KG1 (cell line): ENCODE data around the gene CADM4.
A peak's percentile ranks its signal among the peaks of the same experiment; 100 is the strongest.
"Not testable (repeated sequence)": the region's sequence is repeated elsewhere in the genome, so short reads cannot be mapped to it uniquely, and the experiment has no call there.

Experiments used
- DNase-seq: peaks from one replicate; lab custom pipeline; 2025; lab: John Stamatoyannopoulos, UW

CADM4 gene

DNA sequence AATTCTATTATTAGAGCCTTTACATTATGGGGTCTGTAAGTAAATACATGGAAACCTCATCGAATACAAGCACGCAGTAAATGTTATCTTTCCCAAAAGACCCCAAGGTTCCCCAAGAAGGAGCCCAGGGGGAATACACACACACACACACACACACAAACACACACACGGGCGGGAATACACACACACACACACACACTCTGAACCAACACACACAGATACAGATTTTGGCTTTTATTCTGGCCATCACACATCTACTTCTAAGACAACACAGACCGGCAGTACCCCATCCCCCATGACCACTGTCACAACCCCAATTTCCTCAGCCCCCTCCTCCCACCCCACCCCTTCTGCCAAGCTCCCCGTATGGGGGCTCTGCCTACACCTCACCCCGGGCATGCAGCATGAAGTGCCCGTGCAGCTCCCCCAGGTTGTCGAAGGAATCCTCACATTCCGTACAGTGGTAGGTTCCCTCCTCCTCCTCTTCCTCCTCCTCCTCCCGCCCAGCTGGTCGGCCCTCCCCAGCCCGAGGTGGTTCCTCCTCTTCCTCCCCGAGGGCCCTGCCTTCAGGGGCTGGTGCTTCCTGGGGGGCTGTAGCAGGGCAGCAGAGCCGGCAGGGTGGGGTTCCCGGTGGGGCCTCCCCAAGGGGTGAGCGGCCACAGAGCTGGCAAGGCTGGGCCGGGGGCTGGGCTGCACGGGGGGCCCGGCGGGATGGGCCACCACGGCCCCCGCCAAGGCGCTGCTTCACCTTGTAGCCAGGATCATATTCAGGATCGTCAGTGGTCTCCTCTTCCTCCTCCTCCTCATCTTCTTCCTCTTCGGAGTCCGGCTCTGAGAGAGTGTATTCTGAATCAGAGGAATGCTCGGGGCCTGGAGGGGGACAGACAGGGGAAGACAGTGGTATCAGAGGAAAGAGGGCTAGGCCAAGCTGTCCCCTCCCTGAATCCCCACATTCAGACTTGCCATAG is 32.1 kb downstream of the CADM4 start:
- DNase-seq = no peak

GRCh38 chr19:43606569-43607229 is 33.0 kb downstream of the CADM4 start:
- DNase-seq = no peak

DNA sequence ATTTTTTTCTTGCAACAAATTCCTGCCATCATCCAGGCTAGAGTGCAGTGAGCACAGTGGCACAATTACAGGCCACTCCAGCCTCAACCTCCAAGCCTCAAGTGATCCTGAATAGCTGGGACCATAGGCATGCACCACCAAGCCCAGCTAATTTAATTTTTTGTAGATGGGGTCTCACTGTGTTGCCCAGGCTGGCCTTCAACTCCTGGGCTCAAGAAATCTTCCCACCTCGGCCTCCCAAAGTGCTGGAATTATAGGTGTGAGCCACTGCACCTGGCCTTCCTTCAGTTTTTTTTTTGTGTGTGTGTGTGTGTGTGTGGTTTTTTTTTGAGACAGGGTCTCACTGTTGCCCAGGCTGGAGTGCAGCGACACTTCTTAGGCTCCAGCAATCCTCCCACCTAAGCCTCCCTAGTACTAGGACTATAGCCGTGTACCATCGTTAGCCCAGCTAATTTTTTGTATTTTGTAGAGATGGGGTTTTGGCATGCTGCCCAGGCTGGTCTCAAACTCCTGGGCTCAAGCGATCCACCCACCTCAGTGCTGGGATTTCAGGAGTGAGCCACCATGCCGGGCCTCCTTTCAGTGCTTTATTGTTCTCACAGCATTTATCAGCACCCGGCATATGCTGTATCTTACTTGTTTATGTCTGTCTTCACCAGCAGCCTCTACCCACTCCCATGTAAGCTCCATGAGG is 33.6 kb downstream of the CADM4 start:
- DNase-seq = no peak

DNA sequence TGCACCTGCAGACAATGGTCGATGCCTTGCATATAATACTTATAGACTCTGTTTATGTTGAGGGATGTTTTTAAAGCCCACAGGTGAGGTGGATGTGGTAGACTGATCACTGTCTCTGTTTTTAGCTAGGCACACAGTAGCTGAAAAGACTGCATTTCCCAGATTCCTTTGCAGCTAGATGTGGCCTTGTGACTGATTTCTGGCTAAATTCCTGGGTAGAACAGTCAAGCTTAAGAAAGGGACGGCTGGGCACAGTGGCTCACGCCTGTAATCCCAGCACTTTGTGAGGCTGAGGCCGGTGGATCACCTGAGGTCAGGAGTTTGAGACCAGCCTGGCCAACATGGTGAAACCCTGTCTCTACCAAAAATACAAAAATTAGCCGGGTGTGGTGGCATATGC is 39.3 kb downstream of the CADM4 start:
- not testable (repeated sequence) for DNase-seq

DNA sequence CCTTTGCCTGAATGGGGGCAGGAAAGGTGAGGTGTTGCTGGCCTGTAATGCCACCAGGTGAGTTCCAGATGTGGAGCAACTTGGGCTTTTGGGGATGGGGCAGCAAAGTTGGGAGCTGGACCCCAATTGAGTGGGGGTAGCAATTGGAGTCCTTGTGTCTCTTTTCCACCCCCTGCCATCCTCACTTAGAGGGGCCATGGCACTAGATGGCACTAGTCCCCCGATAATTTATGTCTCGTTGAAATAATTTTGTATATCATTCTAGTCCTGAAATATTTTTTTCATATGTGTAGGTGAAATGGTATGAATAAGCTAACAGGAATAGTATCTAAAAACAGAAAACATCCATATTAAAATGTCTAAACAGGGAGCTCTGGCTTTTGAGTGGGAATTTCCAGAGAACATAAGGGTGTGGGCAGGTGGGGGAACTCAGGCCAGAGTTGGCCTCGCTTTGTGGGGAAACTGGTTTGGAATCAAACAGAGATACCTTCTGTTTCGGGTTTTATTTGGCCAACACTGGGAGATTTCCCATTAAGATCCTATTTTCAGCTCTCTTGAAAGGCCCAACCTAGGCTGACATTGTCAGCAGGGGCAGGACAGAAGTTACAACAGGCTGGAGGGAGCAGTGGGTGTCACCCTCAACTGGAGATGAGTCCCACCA is 39.9 kb downstream of the CADM4 start:
- no peak for DNase-seq

DNA sequence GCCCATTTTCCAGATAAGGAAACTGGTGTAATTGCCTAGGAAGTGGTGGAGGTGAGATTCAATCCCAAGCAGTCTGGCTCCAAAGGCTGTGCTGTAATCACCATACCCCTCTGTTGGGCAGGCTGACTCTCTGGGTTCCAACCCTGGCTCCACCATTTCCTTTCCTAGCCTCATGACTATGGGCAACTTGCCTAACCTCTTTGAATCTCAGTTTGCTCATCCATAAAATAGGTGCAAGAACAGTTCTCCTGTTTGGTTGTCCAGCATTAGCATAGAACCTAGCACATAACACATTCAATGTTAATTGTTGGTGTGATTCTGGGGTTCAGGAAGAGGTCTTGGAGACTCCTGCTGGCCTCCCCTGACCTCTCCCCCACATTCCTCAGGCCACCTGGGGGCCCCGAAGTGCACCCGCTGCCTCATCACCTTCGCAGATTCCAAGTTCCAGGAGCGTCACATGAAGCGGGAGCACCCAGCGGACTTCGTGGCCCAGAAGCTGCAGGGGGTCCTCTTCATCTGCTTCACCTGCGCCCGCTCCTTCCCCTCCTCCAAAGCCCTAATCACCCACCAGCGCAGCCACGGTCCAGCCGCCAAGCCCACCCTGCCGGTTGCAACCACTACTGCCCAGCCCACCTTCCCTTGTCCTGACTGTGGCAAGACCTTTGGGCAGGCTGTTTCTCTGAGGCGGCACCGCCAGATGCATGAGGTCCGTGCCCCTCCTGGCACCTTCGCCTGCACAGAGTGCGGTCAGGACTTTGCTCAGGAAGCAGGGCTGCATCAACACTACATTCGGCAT is 41.0 kb downstream of the CADM4 start:
- DNase-seq = no peak

- DNase-seq = no peak
These were observed 41.8 kb downstream of the CADM4 start for GRCh38 chr19:43597876-43598275.

GRCh38 chr19:43596842-43597461 is 42.7 kb downstream of the CADM4 start:
- DNase-seq = no peak

- DNase-seq = peak; percentile 99
These were observed 43.4 kb downstream of the CADM4 start, which contains the start of the genes IRGQ and ZNF576 for GRCh38 chr19:43595999-43596841. Gene IRGQ, minus strand, starts transcription at chr19:43596134. Its CDS starts 796 bp downstream, at chr19:43595338. Gene ZNF576, plus strand, starts transcription at chr19:43596595. Its CDS starts 514 bp downstream, at chr19:43597109.

DNA sequence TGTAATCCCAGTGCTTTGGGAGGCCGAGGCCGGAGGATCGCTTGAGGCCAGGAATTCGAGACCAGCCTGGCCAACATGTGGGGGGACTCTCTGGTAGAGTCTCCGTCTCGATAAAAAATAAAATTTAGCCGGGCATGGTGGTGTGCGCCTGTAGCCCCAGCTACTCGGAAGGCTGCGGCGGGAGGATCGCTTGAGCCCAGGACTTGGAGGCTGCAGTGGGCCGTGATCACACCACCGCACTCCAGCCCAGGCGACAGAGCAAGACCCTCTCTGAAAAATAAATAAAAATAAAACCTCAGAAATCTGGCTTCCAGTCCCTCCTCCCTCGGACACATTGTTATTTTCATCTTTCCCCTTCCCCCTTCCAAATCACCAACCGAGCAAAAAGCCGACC is 44.0 kb downstream of the CADM4 start:
- DNase-seq = no peak

DNA sequence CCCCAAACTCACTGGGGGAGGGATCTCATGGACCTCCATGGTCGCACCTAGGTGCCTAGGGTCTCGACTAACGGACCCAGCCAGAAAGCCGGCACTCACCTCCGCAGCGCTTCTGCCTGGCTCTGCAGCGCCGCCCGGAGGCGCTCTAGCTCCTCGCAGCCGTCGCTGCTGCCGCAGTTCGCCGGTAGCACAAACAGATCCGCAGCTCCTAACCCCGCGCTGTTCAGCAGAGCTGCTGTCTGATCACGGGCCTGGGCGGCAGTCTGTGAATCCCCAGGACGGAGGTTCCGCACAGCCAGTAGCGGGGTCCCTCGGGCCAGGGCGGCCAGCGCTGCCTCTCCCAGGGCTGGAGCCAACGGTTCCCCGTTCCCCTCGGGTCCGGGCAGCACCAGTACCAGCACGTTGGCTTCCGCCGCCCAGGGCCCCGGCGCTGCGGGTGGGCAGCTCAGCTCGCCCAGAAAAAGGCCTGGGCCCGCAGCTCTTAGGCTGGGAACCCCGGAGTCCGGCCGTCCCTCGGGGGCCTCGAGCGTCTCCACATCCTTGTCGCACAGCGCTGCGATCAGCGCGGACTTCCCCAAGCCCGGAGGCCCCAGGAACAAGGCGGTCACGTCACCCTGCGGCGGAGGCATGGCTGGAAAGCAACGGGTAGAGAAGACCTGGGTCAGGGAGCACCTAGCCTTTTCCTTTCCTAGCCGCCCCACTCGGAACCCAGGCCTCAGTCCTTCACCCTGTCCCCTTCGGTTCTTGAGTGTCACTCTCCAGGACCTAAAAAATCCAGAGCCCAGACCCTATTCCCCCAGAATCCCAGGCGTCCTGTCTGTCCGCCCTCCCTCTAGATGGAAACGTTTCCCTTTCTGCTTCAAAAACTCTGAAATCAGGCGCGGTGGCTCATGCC is 44.7 kb downstream of the CADM4 start:
- DNase-seq = peak; percentile 10

GRCh38 chr19:43594081-43594697 is 45.5 kb downstream of the CADM4 start:
- no peak for DNase-seq

DNA sequence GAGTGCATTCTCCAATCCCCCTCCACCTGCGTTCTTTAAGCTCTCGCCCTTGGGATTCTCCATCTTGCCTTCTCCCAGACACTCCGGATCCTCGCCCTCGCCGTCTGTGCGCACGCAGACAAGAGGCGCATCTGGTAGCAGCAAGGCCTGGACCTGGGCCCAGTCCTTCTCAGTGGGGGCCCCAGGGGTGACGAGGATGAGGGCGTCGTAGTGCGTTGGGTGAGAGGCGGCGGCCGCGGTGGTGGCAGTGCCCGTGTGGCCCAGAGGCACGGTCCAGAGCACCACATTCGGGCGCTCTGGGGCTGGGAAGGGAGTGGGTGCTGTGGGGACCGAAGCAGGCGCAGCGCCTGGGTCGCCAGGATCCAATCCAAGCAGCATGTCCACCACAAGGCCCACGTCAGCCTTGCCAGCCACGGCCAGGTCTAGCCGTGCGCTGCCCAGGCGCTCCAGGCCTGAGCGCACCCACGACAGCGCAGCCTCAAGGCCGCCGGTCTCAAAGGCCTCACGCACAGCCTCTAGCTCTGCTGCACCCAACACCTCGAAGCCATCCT is 46.8 kb downstream of the CADM4 start:
- no peak for DNase-seq

GRCh38 chr19:43591904-43592772 is 47.5 kb downstream of the CADM4 start:
- DNase-seq = no peak

DNA sequence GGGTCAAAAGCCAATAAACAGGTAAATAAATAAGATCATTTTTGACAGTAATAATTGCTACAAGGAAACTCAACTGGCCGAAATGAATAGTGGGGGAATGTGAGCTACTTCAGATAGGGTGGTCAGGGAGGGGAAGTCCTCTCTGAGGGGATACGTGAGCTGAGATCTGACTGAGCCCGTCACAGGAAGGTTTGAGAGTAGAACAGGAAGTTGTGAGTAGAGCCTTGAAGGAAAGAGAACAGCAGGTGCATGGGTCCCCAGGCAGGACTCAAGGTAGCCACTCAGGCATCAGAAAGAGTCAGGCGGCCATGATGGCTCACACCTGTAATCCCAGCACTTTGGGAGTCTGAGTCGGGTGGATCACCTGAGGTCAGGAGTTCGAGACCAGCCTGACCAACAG is 50.0 kb downstream of the CADM4 start:
- DNase-seq = no peak

- no peak for DNase-seq
These were observed 50.4 kb downstream of the CADM4 start for GRCh38 chr19:43589277-43589676.

DNA sequence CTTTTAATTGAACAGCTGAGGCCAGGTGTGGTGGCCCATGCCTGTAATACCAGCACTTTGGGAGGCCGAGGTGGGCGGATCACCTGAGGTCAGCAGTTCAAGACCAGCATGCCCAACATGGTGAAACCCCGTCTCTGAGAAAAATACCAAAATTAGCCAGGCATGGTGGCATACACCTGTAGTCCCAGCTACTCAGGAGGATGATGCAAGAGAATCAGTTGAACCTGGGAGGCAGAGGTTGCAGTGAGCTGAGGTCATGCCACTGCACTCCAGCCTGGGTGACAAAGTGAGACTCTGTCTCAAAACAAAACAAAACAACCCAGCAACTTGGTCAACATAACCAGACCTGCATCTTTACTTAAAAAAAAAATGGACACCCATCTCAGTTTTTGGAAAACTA is 52.6 kb downstream of the CADM4 start:
- DNase-seq = not testable (repeated sequence)
